GM23338 (cell line): ENCODE data around the gene FXYD2. TPM values are rescaled to one million over a fixed set of nuclear protein-coding genes. Genes with fewer than 3 reads are reported as not detected.
"Not testable (repeated sequence)": the region's sequence is repeated elsewhere in the genome, so short reads cannot be mapped to it uniquely, and the experiment has no call there.

Source experiments
- ATAC-seq: fragments of 200-7000 bp; cut with Tn5 transposase; 3 replicates; pipeline ENCODE4 v1.9.1; 2020
- DNase-seq: peaks from one replicate; pipeline ENCODE4 v3.0.0-alpha.2; 2015; ENCODE audit warnings: low spot score
- H2AFZ ChIP-seq: fragments of 200-600 bp; sonication (generic); 2 replicates; pipeline ENCODE4 v1.8.0; 2016; ENCODE audit warnings: antibody characterized with exemption, mild to moderate bottlenecking, moderate library complexity
- H3F3A ChIP-seq: fragments of 200-600 bp; sonication (generic); replicated peaks from 2 replicates; pipeline ENCODE4 v1.8.0; 2017; ENCODE audit warnings: antibody characterized with exemption, mixed run types, low read depth
- H3K27ac ChIP-seq: fragments of 200-600 bp; sonication (generic); 2 replicates; pipeline ENCODE4 v1.6.1; 2016; ENCODE audit warnings: low read depth
- H3K27me3 ChIP-seq: fragments of 200-600 bp; sonication (generic); 2 replicates; pipeline ENCODE4 v1.8.0; 2016; ENCODE audit warnings: mild to moderate bottlenecking, mixed run types, moderate library complexity; ENCODE audit not compliant: insufficient read depth
- H3K36me3 ChIP-seq: fragments of 200-600 bp; sonication (generic); 2 replicates; pipeline ENCODE4 v1.8.0; 2016; ENCODE audit warnings: mild to moderate bottlenecking; ENCODE audit not compliant: insufficient read depth
- H3K4me1 ChIP-seq: fragments of 200-600 bp; sonication (generic); 2 replicates; pipeline ENCODE4 v1.8.0; 2016; ENCODE audit warnings: mild to moderate bottlenecking, moderate library complexity; ENCODE audit not compliant: insufficient read depth
- H3K4me2 ChIP-seq: fragments of 200-600 bp; sonication (generic); 2 replicates; pipeline ENCODE4 v1.7.1; 2017; ENCODE audit warnings: mixed run types
- H3K4me3 ChIP-seq: fragments of 200-600 bp; sonication (generic); 2 replicates; pipeline ENCODE4 v1.6.1; 2016; ENCODE audit warnings: mixed run types
- H3K79me2 ChIP-seq: fragments of 200-600 bp; sonication (generic); replicated peaks from 2 replicates; pipeline ENCODE4 v1.8.0; 2017; ENCODE audit warnings: mild to moderate bottlenecking; ENCODE audit not compliant: insufficient read depth
- H3K9me2 ChIP-seq: fragments of 200-600 bp; sonication (generic); 2 replicates; pipeline ENCODE4 v1.8.0; 2017; ENCODE audit not compliant: insufficient read depth
- H4K20me1 ChIP-seq: fragments of 200-600 bp; sonication (generic); replicated peaks from 2 replicates; pipeline ENCODE4 v1.8.0; 2017; ENCODE audit warnings: mild to moderate bottlenecking; ENCODE audit not compliant: insufficient read depth
- H3K27ac Mint-ChIP-seq: 2 replicates; pipeline ENCODE4 v1.8.0; 2020; ENCODE audit warnings: inconsistent platforms, mild to moderate bottlenecking, moderate library complexity, mixed read lengths
- H3K27me3 Mint-ChIP-seq: 3 replicates; pipeline ENCODE4 v1.8.0; 2022; ENCODE audit warnings: low read depth, mild to moderate bottlenecking, moderate library complexity, mixed read lengths, inconsistent platforms; ENCODE audit not compliant: insufficient read depth, poor library complexity
- H3K36me3 Mint-ChIP-seq: 3 replicates; pipeline ENCODE4 v1.8.0; 2021; ENCODE audit warnings: low read depth, mild to moderate bottlenecking, inconsistent platforms, moderate library complexity, mixed read lengths
- H3K4me1 Mint-ChIP-seq: 3 replicates; pipeline ENCODE4 v1.8.0; 2020; ENCODE audit warnings: mild to moderate bottlenecking, inconsistent platforms, mixed read lengths
- H3K4me3 Mint-ChIP-seq: 3 replicates; pipeline ENCODE4 v1.8.0; 2021; ENCODE audit warnings: moderate library complexity, mild to moderate bottlenecking, inconsistent platforms, mixed read lengths
- H3K9me3 Mint-ChIP-seq: 3 replicates; pipeline ENCODE4 v1.8.0; 2020; ENCODE audit warnings: moderate library complexity, mild to moderate bottlenecking, inconsistent platforms, mixed read lengths
- polyA plus RNA-seq: library from polyadenylated mRNA; unstranded; fragments of >200 nt; fragmentation: Nextera tagmentation; extraction: Ambion mirVana; gene quantifications from 2 replicates; pipeline ENCODE4 v1.2.1, GENCODE V29; 2016
- total RNA-seq: library from RNA; depleted of rRNA; stranded (reverse); fragments of >200 nt; shearing (Covaris generic); gene quantifications from 2 replicates; pipeline ENCODE4 v1.2.3, GENCODE V29; 2014
- TF ChIP-seq, protein P1 (sequence below), 2 experiments: fragments of 200-600 bp in 1 of 2; sonication (generic) in 1 of 2; conservative IDR thresholded peaks; 2 replicates each; pipeline versions ENCODE4 v1.5.1 to v1.6.1; 2016 to 2017; ENCODE audit warnings: antibody characterized with exemption in 2 of 2, low read depth in 2 of 2, mild to moderate bottlenecking in 2 of 2, moderate library complexity in 1 of 2
- TF ChIP-seq, protein P2 (sequence below): IDR thresholded peaks from one replicate; pipeline ENCODE4 v1.6.1; 2018; ENCODE audit warnings: antibody characterized with exemption; ENCODE audit not compliant: unreplicated experiment

The FXYD2 gene
- total and polyA plus RNA-seq, 2 experiments from 2014 or later: 0.59 to 1.4 TPM

DNA sequence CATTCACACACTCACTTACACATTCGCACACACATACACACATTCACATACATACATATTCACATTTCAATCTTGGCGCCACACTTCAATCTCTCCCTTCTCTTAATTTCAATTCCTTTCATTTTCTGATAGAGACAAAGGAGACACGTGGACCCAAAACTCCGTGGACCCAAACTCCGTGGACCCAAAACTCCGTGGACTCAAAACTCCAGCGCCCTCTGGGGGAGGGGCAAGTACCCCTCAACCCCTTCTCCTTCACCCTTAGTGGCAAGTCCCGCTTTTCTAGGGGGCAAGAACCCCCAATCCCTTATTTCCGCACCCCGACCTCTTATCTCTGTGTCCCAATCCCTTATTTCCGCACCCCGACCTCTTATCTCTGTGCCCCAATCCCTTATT is 14.5 kb downstream of the FXYD2 start:
- not testable (repeated sequence) for H3K79me2 ChIP-seq, H3K4me3 ChIP-seq, DNase-seq, H3K36me3 Mint-ChIP-seq, H3K9me3 Mint-ChIP-seq, H3K36me3 ChIP-seq, H2AFZ ChIP-seq, H3K27ac Mint-ChIP-seq, H3K27ac ChIP-seq, H3K4me2 ChIP-seq, H3K4me1 ChIP-seq, ATAC-seq, H3K4me3 Mint-ChIP-seq, H3K27me3 Mint-ChIP-seq, H3K27me3 ChIP-seq, H4K20me1 ChIP-seq, H3K9me2 ChIP-seq, H3F3A ChIP-seq
- peaks cover 16% of the 10 kb centered on the region for H3K4me1 Mint-ChIP-seq

DNA sequence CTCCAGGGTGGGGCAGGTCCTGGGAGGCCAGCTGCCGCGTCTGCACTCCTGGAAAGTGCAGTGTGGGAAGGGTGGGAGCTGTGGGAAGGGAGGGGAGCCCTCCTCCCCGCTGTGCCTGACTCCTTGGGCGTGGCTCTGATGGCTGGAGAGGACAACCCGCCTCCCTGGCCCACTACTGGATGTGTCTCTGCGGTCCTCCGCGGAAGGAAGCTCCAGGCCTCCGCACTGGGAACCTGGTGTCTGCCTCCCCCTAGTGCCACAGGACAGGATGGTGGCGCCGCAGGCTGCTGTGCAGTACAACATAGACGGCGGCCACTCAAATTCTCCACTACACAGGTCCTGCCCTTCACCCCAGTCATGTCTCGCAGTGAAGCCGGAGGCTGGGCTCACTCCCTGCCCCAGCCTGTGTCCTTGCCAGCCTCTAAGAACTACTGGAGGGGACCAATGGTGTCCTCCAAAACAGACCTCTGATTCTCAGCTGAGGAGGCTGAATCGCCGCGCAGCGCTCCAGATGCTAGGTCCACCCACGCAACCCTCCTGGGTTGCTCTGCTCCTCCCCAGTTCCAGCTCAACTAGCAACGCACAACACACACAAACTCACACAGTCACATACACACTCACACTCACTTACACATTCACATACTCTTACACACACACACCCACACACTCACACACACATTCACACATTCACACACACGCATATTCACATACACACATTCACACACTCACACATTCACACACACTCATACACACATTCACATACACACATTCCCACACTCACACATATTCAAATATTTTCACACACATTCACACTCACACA is 15.1 kb downstream of the FXYD2 start:
- H3K4me1 Mint-ChIP-seq: peaks cover 12% of the 10 kb centered on the region
- TF ChIP-seq, protein P1, sequence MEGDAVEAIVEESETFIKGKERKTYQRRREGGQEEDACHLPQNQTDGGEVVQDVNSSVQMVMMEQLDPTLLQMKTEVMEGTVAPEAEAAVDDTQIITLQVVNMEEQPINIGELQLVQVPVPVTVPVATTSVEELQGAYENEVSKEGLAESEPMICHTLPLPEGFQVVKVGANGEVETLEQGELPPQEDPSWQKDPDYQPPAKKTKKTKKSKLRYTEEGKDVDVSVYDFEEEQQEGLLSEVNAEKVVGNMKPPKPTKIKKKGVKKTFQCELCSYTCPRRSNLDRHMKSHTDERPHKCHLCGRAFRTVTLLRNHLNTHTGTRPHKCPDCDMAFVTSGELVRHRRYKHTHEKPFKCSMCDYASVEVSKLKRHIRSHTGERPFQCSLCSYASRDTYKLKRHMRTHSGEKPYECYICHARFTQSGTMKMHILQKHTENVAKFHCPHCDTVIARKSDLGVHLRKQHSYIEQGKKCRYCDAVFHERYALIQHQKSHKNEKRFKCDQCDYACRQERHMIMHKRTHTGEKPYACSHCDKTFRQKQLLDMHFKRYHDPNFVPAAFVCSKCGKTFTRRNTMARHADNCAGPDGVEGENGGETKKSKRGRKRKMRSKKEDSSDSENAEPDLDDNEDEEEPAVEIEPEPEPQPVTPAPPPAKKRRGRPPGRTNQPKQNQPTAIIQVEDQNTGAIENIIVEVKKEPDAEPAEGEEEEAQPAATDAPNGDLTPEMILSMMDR (conservative IDR thresholded peaks at IDR 0.05; ENCODE audit: low read depth in 2 of 2): peak; percentile 50 to 89
- TF ChIP-seq, protein P2, sequence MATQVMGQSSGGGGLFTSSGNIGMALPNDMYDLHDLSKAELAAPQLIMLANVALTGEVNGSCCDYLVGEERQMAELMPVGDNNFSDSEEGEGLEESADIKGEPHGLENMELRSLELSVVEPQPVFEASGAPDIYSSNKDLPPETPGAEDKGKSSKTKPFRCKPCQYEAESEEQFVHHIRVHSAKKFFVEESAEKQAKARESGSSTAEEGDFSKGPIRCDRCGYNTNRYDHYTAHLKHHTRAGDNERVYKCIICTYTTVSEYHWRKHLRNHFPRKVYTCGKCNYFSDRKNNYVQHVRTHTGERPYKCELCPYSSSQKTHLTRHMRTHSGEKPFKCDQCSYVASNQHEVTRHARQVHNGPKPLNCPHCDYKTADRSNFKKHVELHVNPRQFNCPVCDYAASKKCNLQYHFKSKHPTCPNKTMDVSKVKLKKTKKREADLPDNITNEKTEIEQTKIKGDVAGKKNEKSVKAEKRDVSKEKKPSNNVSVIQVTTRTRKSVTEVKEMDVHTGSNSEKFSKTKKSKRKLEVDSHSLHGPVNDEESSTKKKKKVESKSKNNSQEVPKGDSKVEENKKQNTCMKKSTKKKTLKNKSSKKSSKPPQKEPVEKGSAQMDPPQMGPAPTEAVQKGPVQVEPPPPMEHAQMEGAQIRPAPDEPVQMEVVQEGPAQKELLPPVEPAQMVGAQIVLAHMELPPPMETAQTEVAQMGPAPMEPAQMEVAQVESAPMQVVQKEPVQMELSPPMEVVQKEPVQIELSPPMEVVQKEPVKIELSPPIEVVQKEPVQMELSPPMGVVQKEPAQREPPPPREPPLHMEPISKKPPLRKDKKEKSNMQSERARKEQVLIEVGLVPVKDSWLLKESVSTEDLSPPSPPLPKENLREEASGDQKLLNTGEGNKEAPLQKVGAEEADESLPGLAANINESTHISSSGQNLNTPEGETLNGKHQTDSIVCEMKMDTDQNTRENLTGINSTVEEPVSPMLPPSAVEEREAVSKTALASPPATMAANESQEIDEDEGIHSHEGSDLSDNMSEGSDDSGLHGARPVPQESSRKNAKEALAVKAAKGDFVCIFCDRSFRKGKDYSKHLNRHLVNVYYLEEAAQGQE: no peak
- H3K9me3 Mint-ChIP-seq: no peaks in the 10 kb centered on the region
- no peak overlapping the region for H3K27ac ChIP-seq
- no peak overlapping the region for H3K4me2 ChIP-seq
- H3K36me3 ChIP-seq: no peaks in the 10 kb centered on the region
- no peak overlapping the region; the same call in 2 of the 3 replicates for H3K4me3 Mint-ChIP-seq
- H3K9me2 ChIP-seq: no peaks in the 10 kb centered on the region
- H3K27me3 ChIP-seq: 0 out of 2 replicates have a peak, but pooled peaks cover 4% of the 10 kb centered on the region
- H4K20me1 ChIP-seq: no peaks in the 10 kb centered on the region; the same call in 1 of the 2 replicates
- H2AFZ ChIP-seq: 0 out of 2 replicates have a peak overlapping the region, but pooled peaks have one; percentile 43
- H3K27ac Mint-ChIP-seq: no peak overlapping the region
- no peak overlapping the region for H3K4me3 ChIP-seq
- ATAC-seq: peak; percentile 97
- peak; percentile 83 for DNase-seq
- no peaks in the 10 kb centered on the region for H3F3A ChIP-seq
- no peaks in the 10 kb centered on the region; the same call in 2 of the 3 replicates for H3K36me3 Mint-ChIP-seq
- peaks cover 1% of the 10 kb centered on the region for H3K27me3 Mint-ChIP-seq
- no peaks in the 10 kb centered on the region for H3K79me2 ChIP-seq
- 0 out of 2 replicates have a peak, but pooled peaks cover 3% of the 10 kb centered on the region for H3K4me1 ChIP-seq
